AG04450 (cell line): ENCODE measurements around the gene EPHA4. TPM values are rescaled to one million over a fixed set of nuclear protein-coding genes. Genes with fewer than 3 reads are reported as not detected.

Experiments used
- CTCF ChIA-PET: fragments of 300-600, 350-600 bp; formaldehyde crosslinking; extraction: SDS; loops from one replicate; lab custom pipeline; 2022; ENCODE audit warnings: antibody characterized with exemption, inconsistent platforms; lab: Charles Lee
- POLR2A ChIA-PET: fragments of 350-600 bp; formaldehyde crosslinking; extraction: SDS; loops from one replicate; lab custom pipeline; 2021; ENCODE audit warnings: antibody characterized with exemption, inconsistent platforms; lab: Yijun Ruan, JAX
- DNase-seq: peaks from one replicate; pipeline ENCODE4 v3.0.0-alpha.2; 2011; ENCODE audit warnings: low read depth, low spot score
- H3K27ac ChIP-seq: one replicate; pipeline ENCODE4 v1.5.1; 2012; ENCODE audit warnings: low read depth, low read length, control low read depth
- H3K27me3 ChIP-seq: one replicate; pipeline ENCODE4 v1.6.0; 2012; ENCODE audit warnings: low read length; ENCODE audit not compliant: control insufficient read depth, insufficient read depth
- H3K4me3 ChIP-seq: 2 replicates; pipeline ENCODE4 v1.5.1; 2011; ENCODE audit warnings: mild to moderate bottlenecking, low read depth, low read length, control low read depth
- H3K9me3 ChIP-seq: 2 replicates; pipeline ENCODE4 v1.5.1; 2012; ENCODE audit warnings: low read length; ENCODE audit not compliant: control insufficient read depth, insufficient read depth
- CTCF ChIP-seq: IDR thresholded peaks from 2 replicates; pipeline ENCODE4 v1.5.1; 2011; ENCODE audit warnings: low read depth, low read length, control low read depth, inconsistent platforms
- polyA plus RNA-seq: library from polyadenylated mRNA; depleted of rRNA; stranded (reverse); fragments of >200 nt; gene quantifications from 2 replicates; pipeline ENCODE4 v1.2.3, GENCODE V29; 2011

Gene EPHA4
- polyA plus RNA-seq, 1 experiment: 37.9 TPM

DNA sequence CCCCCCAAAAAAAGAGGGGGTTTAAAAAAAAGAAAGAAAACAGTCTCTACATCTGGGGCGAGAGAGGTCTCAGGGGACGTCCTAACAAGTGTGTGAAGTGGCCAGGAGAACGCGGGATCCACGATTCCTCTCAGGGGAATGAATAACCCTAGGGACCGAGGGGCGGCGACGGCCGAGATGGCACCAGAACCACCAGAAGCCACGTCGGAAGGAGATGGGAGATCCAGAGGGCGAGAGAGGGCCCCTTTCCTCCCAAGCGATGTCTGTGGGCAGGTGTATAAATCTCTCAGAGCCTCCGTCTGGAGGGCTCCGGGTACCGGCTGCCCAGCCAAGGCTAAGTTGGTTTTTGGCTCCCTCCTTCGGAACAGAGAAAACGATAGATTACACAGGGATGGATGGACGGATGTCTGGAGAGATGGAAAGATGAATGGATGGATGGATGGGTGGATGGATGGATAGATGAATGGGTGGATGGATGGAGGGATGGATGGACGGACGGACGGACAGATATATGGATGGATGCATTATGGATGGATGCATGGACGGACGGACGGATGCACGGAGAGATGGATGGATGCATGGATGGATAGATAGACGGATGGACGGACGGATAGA is 1.7 kb downstream of the EPHA4 start:
- ChIA-PET POLR2A (no interaction called here), CTCF (no interaction called here)
- Histone ChIP-seq H3K9me3 (no peaks in the 10 kb centered on the region; the same call in 1 of the 2 replicates), H3K27me3 (no peaks in the 10 kb centered on the region), H3K4me3 (peak overlapping the region; percentile 95), H3K27ac (no peak overlapping the region)
- 0 out of 2 replicates have a peak, but pooled peaks have one; percentile 24 for TF ChIP-seq CTCF
- DNase-seq: no peak

GRCh38 chr2:221569871-221570270 is 2.2 kb downstream of the EPHA4 start:
- H3K27ac ChIP-seq: no peak overlapping the region
- no peak for DNase-seq
- ChIA-PET POLR2A (no interaction called here), CTCF (no interaction called here)
- H3K9me3 ChIP-seq: no peaks in the 10 kb centered on the region; the same call in 1 of the 2 replicates
- no peaks in the 10 kb centered on the region for H3K27me3 ChIP-seq
- H3K4me3 ChIP-seq: peak overlapping the region; percentile 95
- TF ChIP-seq CTCF: no peak

GRCh38 chr2:221569425-221569845 is 2.7 kb downstream of the EPHA4 start:
- peak overlapping the region; percentile 95 for H3K4me3 ChIP-seq
- no peak for TF ChIP-seq CTCF
- H3K27me3 ChIP-seq: no peaks in the 10 kb centered on the region
- CTCF ChIA-PET: no interaction called here
- no peak for DNase-seq
- no peaks in the 10 kb centered on the region; the same call in 1 of the 2 replicates for H3K9me3 ChIP-seq
- H3K27ac ChIP-seq: no peak overlapping the region
- POLR2A ChIA-PET: no interaction called here

DNA sequence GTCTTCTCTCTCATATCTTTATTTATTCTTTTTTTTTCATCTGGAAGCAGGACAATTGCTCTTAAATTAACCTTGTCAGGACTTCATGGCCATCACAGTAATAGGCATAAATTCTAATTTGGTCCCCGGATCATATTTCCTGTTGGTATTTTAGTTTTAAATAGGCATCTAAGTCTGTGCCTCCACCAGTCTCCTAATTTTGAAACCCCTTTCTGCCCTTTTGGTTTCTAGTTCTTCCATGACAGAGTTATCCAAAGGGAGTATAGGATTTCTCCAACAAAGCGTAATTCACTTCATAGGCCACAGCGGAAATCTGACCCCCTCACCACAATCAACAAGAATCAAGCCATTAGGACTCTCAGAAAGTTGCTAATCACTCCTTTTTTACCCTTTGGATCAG is 3.8 kb downstream of the EPHA4 start:
- no peak for TF ChIP-seq CTCF
- no peak overlapping the region for H3K4me3 ChIP-seq
- H3K27ac ChIP-seq: no peak overlapping the region
- CTCF ChIA-PET: no interaction called here
- H3K27me3 ChIP-seq: no peaks in the 10 kb centered on the region
- no peak for DNase-seq
- POLR2A ChIA-PET: no interaction called here
- H3K9me3 ChIP-seq: no peaks in the 10 kb centered on the region; the same call in 1 of the 2 replicates

DNA sequence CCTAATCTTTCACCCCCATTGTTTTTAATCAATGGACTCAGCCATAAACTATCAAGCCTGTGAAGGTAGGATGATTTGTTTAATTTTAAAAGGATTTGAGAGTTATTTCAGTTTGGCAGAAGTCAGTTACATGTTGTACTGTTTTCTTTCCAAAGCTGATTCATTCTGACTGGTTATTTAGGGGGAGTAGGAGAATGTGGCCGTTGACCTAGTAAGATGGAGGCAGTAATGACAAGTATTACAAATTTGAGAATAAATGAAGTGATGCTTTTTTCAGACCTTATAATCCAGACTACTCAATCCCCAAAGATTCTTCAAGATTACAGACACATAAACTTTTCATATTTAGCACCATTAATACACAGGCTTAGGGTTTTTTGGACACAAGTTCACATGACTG is 4.3 kb downstream of the EPHA4 start:
- no peak overlapping the region for H3K4me3 ChIP-seq
- H3K9me3 ChIP-seq: no peaks in the 10 kb centered on the region; the same call in 1 of the 2 replicates
- POLR2A ChIA-PET: no interaction called here
- DNase-seq: no peak
- H3K27me3 ChIP-seq: no peaks in the 10 kb centered on the region
- TF ChIP-seq CTCF: no peak
- no peak overlapping the region for H3K27ac ChIP-seq
- CTCF ChIA-PET: no interaction called here
